Uterus (tissue), 2 donors: Measurements from ENCODE around the gene EVX1.

ENCODE experiments used
- POLR2A ChIP-seq, 2 donors: fragments of 450-650 bp; IDR thresholded peaks; one replicate each; pipeline ENCODE4 v1.6.1; 2016; ENCODE audit warnings: antibody characterized with exemption in 2 of 2, mild to moderate bottlenecking in 1 of 2, moderate library complexity in 1 of 2
- TF ChIP-seq, protein P1 (sequence below), 4 experiments: fragments of 200-600 bp in 2 of 4; fragments of 450-650 bp in 2 of 4; sonication (generic) in 2 of 4; IDR thresholded peaks; one replicate each; pipeline ENCODE4 v1.5.1; 2016 to 2019; ENCODE audit warnings: antibody characterized with exemption in 4 of 4, mild to moderate bottlenecking in 2 of 4, moderate library complexity in 1 of 4

DNA sequence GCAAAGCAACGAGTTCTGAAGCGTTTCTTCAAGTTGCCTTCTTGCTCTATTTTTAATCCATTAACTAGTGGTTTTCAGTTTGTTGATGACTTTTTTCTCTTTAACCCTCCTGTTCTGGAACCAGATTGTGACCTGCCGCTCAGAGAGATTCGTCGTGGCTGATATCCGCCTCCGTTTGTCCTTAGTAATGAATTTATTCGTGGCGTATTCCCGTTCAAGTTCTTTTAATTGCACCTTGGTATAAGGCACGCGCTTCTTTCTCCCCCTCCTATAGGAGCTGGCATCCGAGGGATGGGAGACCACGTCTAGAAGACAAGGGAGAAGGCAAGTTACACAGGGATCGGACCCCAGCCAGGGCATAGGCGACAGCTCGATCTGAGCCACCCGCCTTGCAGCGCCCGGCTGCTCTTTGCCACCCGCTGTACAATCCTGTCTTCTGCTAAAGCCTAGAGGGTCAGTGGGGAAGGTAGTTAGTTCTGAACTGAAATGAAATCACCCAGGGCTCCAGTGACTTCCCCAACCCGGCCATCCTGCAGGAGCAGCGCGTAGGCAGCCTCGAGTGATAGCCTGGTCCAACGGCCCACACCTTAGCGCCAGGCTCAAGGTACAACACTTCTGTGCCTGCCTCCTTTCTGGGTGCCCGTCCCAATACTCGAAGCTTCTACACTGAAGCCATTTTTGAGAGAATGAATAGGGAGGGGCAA, 44.3 kb upstream of the EVX1 start:
- TF ChIP-seq, protein P1, sequence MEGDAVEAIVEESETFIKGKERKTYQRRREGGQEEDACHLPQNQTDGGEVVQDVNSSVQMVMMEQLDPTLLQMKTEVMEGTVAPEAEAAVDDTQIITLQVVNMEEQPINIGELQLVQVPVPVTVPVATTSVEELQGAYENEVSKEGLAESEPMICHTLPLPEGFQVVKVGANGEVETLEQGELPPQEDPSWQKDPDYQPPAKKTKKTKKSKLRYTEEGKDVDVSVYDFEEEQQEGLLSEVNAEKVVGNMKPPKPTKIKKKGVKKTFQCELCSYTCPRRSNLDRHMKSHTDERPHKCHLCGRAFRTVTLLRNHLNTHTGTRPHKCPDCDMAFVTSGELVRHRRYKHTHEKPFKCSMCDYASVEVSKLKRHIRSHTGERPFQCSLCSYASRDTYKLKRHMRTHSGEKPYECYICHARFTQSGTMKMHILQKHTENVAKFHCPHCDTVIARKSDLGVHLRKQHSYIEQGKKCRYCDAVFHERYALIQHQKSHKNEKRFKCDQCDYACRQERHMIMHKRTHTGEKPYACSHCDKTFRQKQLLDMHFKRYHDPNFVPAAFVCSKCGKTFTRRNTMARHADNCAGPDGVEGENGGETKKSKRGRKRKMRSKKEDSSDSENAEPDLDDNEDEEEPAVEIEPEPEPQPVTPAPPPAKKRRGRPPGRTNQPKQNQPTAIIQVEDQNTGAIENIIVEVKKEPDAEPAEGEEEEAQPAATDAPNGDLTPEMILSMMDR (IDR thresholded peaks at IDR 0.05): no peak
- TF ChIP-seq POLR2A (IDR thresholded peaks at IDR 0.05): no peak
